ENCODE results near the gene CLDN6. TPM values are rescaled to one million over a fixed set of nuclear protein-coding genes. Genes with fewer than 3 reads are reported as not detected.

The CLDN6 gene
- total RNA-seq, 2 experiments from 2014 or later, result not detected

GRCh38 chr16:2971134-2971984 lies 46.6 kb downstream of the CLDN6 start:
- Mint-ChIP-seq H3K27ac (no peak overlapping the region), H3K9me3 (no peaks in the 10 kb centered on the region), H3K4me3 (peak overlapping the region; percentile 76), H3K4me1 (peaks cover 17% of the 10 kb centered on the region), H3K36me3 (peaks cover 25% of the 10 kb centered on the region), H3K27me3 (peaks cover 19% of the 10 kb centered on the region)
- no peak for DNase-seq

- Mint-ChIP-seq H3K27ac (no peak overlapping the region), H3K27me3 (peaks cover 26% of the 10 kb centered on the region), H3K9me3 (no peaks in the 10 kb centered on the region), H3K4me1 (peaks cover 19% of the 10 kb centered on the region), H3K36me3 (peaks cover 20% of the 10 kb centered on the region), H3K4me3 (peak overlapping the region; percentile 76)
- DNase-seq, result no peak
Observed at GRCh38 chr16:2970563-2970962, 47.4 kb downstream of the CLDN6 start.

GRCh38 chr16:2969545-2970521 lies 48.1 kb downstream of the CLDN6 start:
- Mint-ChIP-seq H3K27ac (no peak overlapping the region), H3K4me1 (peaks cover 24% of the 10 kb centered on the region), H3K27me3 (peaks cover 32% of the 10 kb centered on the region), H3K36me3 (peaks cover 20% of the 10 kb centered on the region), H3K4me3 (peak overlapping the region; percentile 76), H3K9me3 (no peaks in the 10 kb centered on the region)
- peak; percentile 91 for DNase-seq

- peaks cover 20% of the 10 kb centered on the region for H3K36me3 Mint-ChIP-seq
- peaks cover 26% of the 10 kb centered on the region for H3K4me1 Mint-ChIP-seq
- H3K27me3 Mint-ChIP-seq, result peaks cover 39% of the 10 kb centered on the region
- H3K9me3 Mint-ChIP-seq, result no peaks in the 10 kb centered on the region
- peak; percentile 92 for DNase-seq
- no peak within 1 kb of the TSS for H3K27ac Mint-ChIP-seq
- peak within 1 kb of the TSS; percentile 76 for H3K4me3 Mint-ChIP-seq
Observed at GRCh38 chr16:2968738-2969544, 49.0 kb downstream of the CLDN6 start, which contains the start of gene PAQR4. Gene PAQR4, plus strand, starts transcription at chr16:2969348. Its CDS starts 327 bp downstream, at chr16:2969675.

- H3K27ac Mint-ChIP-seq, result no peak overlapping the region
- no peak for DNase-seq
- H3K9me3 Mint-ChIP-seq, result no peaks in the 10 kb centered on the region
- H3K27me3 Mint-ChIP-seq, result peaks cover 44% of the 10 kb centered on the region
- peak overlapping the region; percentile 72 for H3K4me3 Mint-ChIP-seq
- H3K4me1 Mint-ChIP-seq, result peaks cover 26% of the 10 kb centered on the region
- H3K36me3 Mint-ChIP-seq, result peaks cover 20% of the 10 kb centered on the region
Observed at GRCh38 chr16:2968368-2968737, 49.6 kb downstream of the CLDN6 start.

GRCh38 chr16:2967721-2968161 lies 50.2 kb downstream of the CLDN6 start:
- no peak overlapping the region for H3K4me3 Mint-ChIP-seq

GRCh38 chr16:2967211-2967631 lies 50.8 kb downstream of the CLDN6 start:
- H3K4me3 Mint-ChIP-seq, result no peak overlapping the region
- DNase-seq, result no peak
- H3K4me1 Mint-ChIP-seq, result peaks cover 29% of the 10 kb centered on the region
- H3K27ac Mint-ChIP-seq, result no peak overlapping the region
- peaks cover 15% of the 10 kb centered on the region for H3K36me3 Mint-ChIP-seq
- peaks cover 53% of the 10 kb centered on the region for H3K27me3 Mint-ChIP-seq
- no peaks in the 10 kb centered on the region for H3K9me3 Mint-ChIP-seq

More at GRCh38 chr16:2967721-2968161, 50.2 kb downstream of the CLDN6 start:
- Mint-ChIP-seq H3K27me3 (peaks cover 48% of the 10 kb centered on the region), H3K27ac (no peak overlapping the region), H3K36me3 (peaks cover 19% of the 10 kb centered on the region), H3K9me3 (no peaks in the 10 kb centered on the region), H3K4me1 (peaks cover 29% of the 10 kb centered on the region)
- no peak for DNase-seq

GRCh38 chr16:2966808-2967191 lies 51.2 kb downstream of the CLDN6 start:
- no peaks in the 10 kb centered on the region for H3K9me3 Mint-ChIP-seq
- H3K4me1 Mint-ChIP-seq, result peaks cover 30% of the 10 kb centered on the region
- H3K4me3 Mint-ChIP-seq, result no peak overlapping the region
- peaks cover 57% of the 10 kb centered on the region for H3K27me3 Mint-ChIP-seq
- H3K27ac Mint-ChIP-seq, result no peak overlapping the region
- DNase-seq, result peak; percentile 34
- H3K36me3 Mint-ChIP-seq, result peaks cover 11% of the 10 kb centered on the region

- H3K4me3 Mint-ChIP-seq, result no peak overlapping the region
Observed at GRCh38 chr16:2966043-2966807, 51.8 kb downstream of the CLDN6 start.

More at GRCh38 chr16:2966043-2966807, 51.8 kb downstream of the CLDN6 start:
- Mint-ChIP-seq H3K27ac (no peak overlapping the region), H3K36me3 (peaks cover 11% of the 10 kb centered on the region), H3K27me3 (peaks cover 60% of the 10 kb centered on the region), H3K9me3 (no peaks in the 10 kb centered on the region), H3K4me1 (peaks cover 30% of the 10 kb centered on the region)
- DNase-seq, result no peak

Other genes with a start within 250 kb of the CLDN6 start
- gene ELOB, start 240.9 kb downstream of the CLDN6 start, total RNA-seq, result 100 to 1,000 TPM; 267 to 291 TPM
- gene PRSS33, start 230.6 kb downstream of the CLDN6 start, total RNA-seq, result under 1 TPM; 0.40 to 0.54 TPM
- not detected for gene PRSS41, start 219.7 kb downstream of the CLDN6 start, total RNA-seq
- 10 to 100 TPM; 11.2 to 13.1 TPM for gene PRSS21, start 200.9 kb downstream of the CLDN6 start, total RNA-seq
- 1 to 10 TPM; 1.1 to 1.6 TPM for gene ZG16B, start 187.9 kb downstream of the CLDN6 start, total RNA-seq
- not detected for gene PRSS22, start 160.0 kb downstream of the CLDN6 start, total RNA-seq
- gene FLYWCH2, start 135.0 kb downstream of the CLDN6 start, total RNA-seq, result 10 to 100 TPM; 18.0 to 18.3 TPM
- 10 to 100 TPM; 24.3 to 26.1 TPM for gene FLYWCH1, start 106.3 kb downstream of the CLDN6 start, total RNA-seq
- not detected for gene KREMEN2, start 53.9 kb downstream of the CLDN6 start, total RNA-seq
- 10 to 100 TPM; 29.5 to 31.0 TPM for gene PAQR4, start 48.8 kb downstream of the CLDN6 start, total RNA-seq
- gene PKMYT1, start 37.7 kb downstream of the CLDN6 start, total RNA-seq, result 100 to 1,000 TPM; 144 to 145 TPM
- gene CLDN9, start 5.3 kb downstream of the CLDN6 start, total RNA-seq, result not detected
- gene TNFRSF12A, start 2.2 kb upstream of the CLDN6 start, total RNA-seq, result 1 to 10 TPM; 1.2 to 1.5 TPM
- 10 to 100 TPM; 23.4 to 23.7 TPM for gene HCFC1R1, start 5.8 kb upstream of the CLDN6 start, total RNA-seq
- gene THOC6, start 5.9 kb upstream of the CLDN6 start, total RNA-seq, result 10 to 100 TPM; 48.7 to 53.1 TPM
- gene BICDL2, start 18.8 kb upstream of the CLDN6 start, total RNA-seq, result under 1 TPM; 0.31 to 0.56 TPM
- 1 to 10 TPM in 1 of 2 experiments, under 1 TPM in 1; 0.99 to 1.6 TPM for gene MMP25, start 28.4 kb upstream of the CLDN6 start, total RNA-seq
- 1,000 to 10,000 TPM; 1,056 to 1,060 TPM for gene IL32, start 47.5 kb upstream of the CLDN6 start, total RNA-seq
- gene ZSCAN10, start 81.1 kb upstream of the CLDN6 start, total RNA-seq, result not detected
- gene ZNF205, start 94.4 kb upstream of the CLDN6 start, total RNA-seq, result under 1 TPM; 0.35 to 0.36 TPM
- 1 to 10 TPM; 7.6 to 9.1 TPM for gene ZNF213, start 116.8 kb upstream of the CLDN6 start, total RNA-seq
- gene OR1F1, start 170.0 kb upstream of the CLDN6 start, total RNA-seq, result not detected
- gene ZNF200, start 217.0 kb upstream of the CLDN6 start, total RNA-seq, result 10 to 100 TPM; 12.2 to 12.8 TPM
- under 1 TPM; 0.08 to 0.12 TPM for gene MEFV, start 238.4 kb upstream of the CLDN6 start, total RNA-seq

All from activated naive CD8-positive, alpha-beta T cell treated with anti-CD3 and anti-CD28 coated beads for 36 hours (primary cell).